ENCODE results near the gene ARHGAP15. TPM values are rescaled to one million over a fixed set of nuclear protein-coding genes. Genes with fewer than 3 reads are reported as not detected.

ARHGAP15 gene
- polyA plus RNA-seq, 1 donor, result 8.1 TPM

- no peak for DNase-seq (ENCODE audit: low read depth)
These were observed 559.0 kb downstream of the ARHGAP15 start for GRCh38 chr2:143688248-143688647.

GRCh38 chr2:143688815-143689214 lies 559.6 kb downstream of the ARHGAP15 start:
- no peak for DNase-seq (ENCODE audit: low read depth)

- no peak for DNase-seq (ENCODE audit: low read depth)
These were observed 560.3 kb downstream of the ARHGAP15 start for GRCh38 chr2:143689541-143689940.

- no peak for DNase-seq (ENCODE audit: low read depth)
These were observed 561.0 kb downstream of the ARHGAP15 start for GRCh38 chr2:143690235-143690634.

- DNase-seq (ENCODE audit: low read depth), result no peak
These were observed 561.9 kb downstream of the ARHGAP15 start for GRCh38 chr2:143691121-143691520.

- DNase-seq (ENCODE audit: low read depth), result no peak
These were observed 562.9 kb downstream of the ARHGAP15 start for GRCh38 chr2:143692162-143692561.

- DNase-seq (ENCODE audit: low read depth), result no peak
These were observed 563.7 kb downstream of the ARHGAP15 start for GRCh38 chr2:143692967-143693366.

- DNase-seq (ENCODE audit: low read depth), result no peak
These were observed 565.1 kb downstream of the ARHGAP15 start for GRCh38 chr2:143694335-143694734.

GRCh38 chr2:143696651-143697050 lies 567.4 kb downstream of the ARHGAP15 start:
- no peak for DNase-seq (ENCODE audit: low read depth)

- DNase-seq (ENCODE audit: low read depth), result no peak
These were observed 568.5 kb downstream of the ARHGAP15 start for GRCh38 chr2:143697744-143698143.

- DNase-seq (ENCODE audit: low read depth), result no peak
These were observed 569.1 kb downstream of the ARHGAP15 start for GRCh38 chr2:143698352-143698751.

- no peak for DNase-seq (ENCODE audit: low read depth)
These were observed 569.8 kb downstream of the ARHGAP15 start for GRCh38 chr2:143698888-143699570.

- no peak for DNase-seq (ENCODE audit: low read depth)
These were observed 571.6 kb downstream of the ARHGAP15 start for GRCh38 chr2:143700865-143701264.

GRCh38 chr2:143701785-143702184 lies 572.6 kb downstream of the ARHGAP15 start:
- DNase-seq (ENCODE audit: low read depth), result no peak

- DNase-seq (ENCODE audit: low read depth), result no peak
These were observed 573.7 kb downstream of the ARHGAP15 start for GRCh38 chr2:143702931-143703330.

GRCh38 chr2:143704451-143705106 lies 575.4 kb downstream of the ARHGAP15 start:
- DNase-seq (ENCODE audit: low read depth), result no peak

- DNase-seq (ENCODE audit: low read depth), result no peak
These were observed 576.0 kb downstream of the ARHGAP15 start for GRCh38 chr2:143705108-143705707.

- no peak for DNase-seq (ENCODE audit: low read depth)
These were observed 577.1 kb downstream of the ARHGAP15 start for GRCh38 chr2:143706354-143706753.

- DNase-seq (ENCODE audit: low read depth), result no peak
These were observed 579.5 kb downstream of the ARHGAP15 start for GRCh38 chr2:143708682-143709081.

- DNase-seq (ENCODE audit: low read depth), result no peak
These were observed 581.0 kb downstream of the ARHGAP15 start for GRCh38 chr2:143710196-143710595.

GRCh38 chr2:143710879-143711278 lies 581.7 kb downstream of the ARHGAP15 start:
- DNase-seq (ENCODE audit: low read depth), result no peak

GRCh38 chr2:143716522-143716921 lies 587.3 kb downstream of the ARHGAP15 start:
- no peak for DNase-seq (ENCODE audit: low read depth)

- no peak for DNase-seq (ENCODE audit: low read depth)
These were observed 587.8 kb downstream of the ARHGAP15 start for GRCh38 chr2:143717053-143717452.
